Measurements from ENCODE around the gene GYG2.
A peak's percentile ranks its signal among the peaks of the same experiment; 100 is the strongest.
"Not testable (repeated sequence)": the region's sequence is repeated elsewhere in the genome, so short reads cannot be mapped to it uniquely, and the experiment has no call there.

The GYG2 gene

GRCh38 chrX:2796808-2797207 is 31.9 kb upstream of the GYG2 start:
- not testable (repeated sequence) for H3K4me2 ChIP-seq (ENCODE audit: low read length); H3K9ac ChIP-seq (ENCODE audit: low read depth, low read length); H3K36me3 ChIP-seq (ENCODE audit: insufficient read depth, low read length); H3K4me1 ChIP-seq (ENCODE audit: control insufficient read depth, insufficient read depth, low read length); H3K4me3 ChIP-seq (ENCODE audit: low read length); H3K9me3 ChIP-seq (replicated peaks; ENCODE audit: low read length)
- peaks cover 14% of the 10 kb centered on the region for H3K27me3 ChIP-seq (ENCODE audit: control insufficient read depth, insufficient read depth, low read length)

GRCh38 chrX:2799369-2799768 is 29.4 kb upstream of the GYG2 start:
- Histone ChIP-seq H3K4me2 (ENCODE audit: low read length) (no peak overlapping the region), H3K4me3 (ENCODE audit: low read length) (no peak overlapping the region), H3K9ac (ENCODE audit: low read depth, low read length) (no peak overlapping the region), H3K27me3 (ENCODE audit: control insufficient read depth, insufficient read depth, low read length) (no peaks in the 10 kb centered on the region), H3K36me3 (ENCODE audit: insufficient read depth, low read length) (no peaks in the 10 kb centered on the region), H3K4me1 (ENCODE audit: control insufficient read depth, insufficient read depth, low read length) (no peaks in the 10 kb centered on the region), H3K9me3 (replicated peaks; ENCODE audit: low read length) (no peaks in the 10 kb centered on the region)

- H3K9ac ChIP-seq (ENCODE audit: low read depth, low read length); H3K36me3 ChIP-seq (ENCODE audit: insufficient read depth, low read length); H3K27me3 ChIP-seq (ENCODE audit: control insufficient read depth, insufficient read depth, low read length); H3K4me1 ChIP-seq (ENCODE audit: control insufficient read depth, insufficient read depth, low read length); H3K4me2 ChIP-seq (ENCODE audit: low read length); H3K9me3 ChIP-seq (replicated peaks; ENCODE audit: low read length); H3K4me3 ChIP-seq (ENCODE audit: low read length): not testable (repeated sequence)
Measured at GRCh38 chrX:2799980-2800379, 28.8 kb upstream of the GYG2 start.

GRCh38 chrX:2801223-2801622 is 27.5 kb upstream of the GYG2 start:
- H3K4me1 ChIP-seq (ENCODE audit: control insufficient read depth, insufficient read depth, low read length) = peaks cover 10% of the 10 kb centered on the region
- no peaks in the 10 kb centered on the region for H3K27me3 ChIP-seq (ENCODE audit: control insufficient read depth, insufficient read depth, low read length)
- no peaks in the 10 kb centered on the region for H3K9me3 ChIP-seq (replicated peaks; ENCODE audit: low read length)
- no peak overlapping the region for H3K4me3 ChIP-seq (ENCODE audit: low read length)
- no peak overlapping the region for H3K4me2 ChIP-seq (ENCODE audit: low read length)
- H3K9ac ChIP-seq (ENCODE audit: low read depth, low read length) = no peak overlapping the region
- no peaks in the 10 kb centered on the region for H3K36me3 ChIP-seq (ENCODE audit: insufficient read depth, low read length)

- peaks cover 10% of the 10 kb centered on the region for H3K4me1 ChIP-seq (ENCODE audit: control insufficient read depth, insufficient read depth, low read length)
- not testable (repeated sequence) for H3K36me3 ChIP-seq (ENCODE audit: insufficient read depth, low read length); H3K27me3 ChIP-seq (ENCODE audit: control insufficient read depth, insufficient read depth, low read length)
Measured at GRCh38 chrX:2802376-2803090, 26.2 kb upstream of the GYG2 start.

GRCh38 chrX:2803486-2803885 is 25.2 kb upstream of the GYG2 start:
- not testable (repeated sequence) for H3K4me3 ChIP-seq (ENCODE audit: low read length); H3K36me3 ChIP-seq (ENCODE audit: insufficient read depth, low read length); H3K9me3 ChIP-seq (replicated peaks; ENCODE audit: low read length); H3K9ac ChIP-seq (ENCODE audit: low read depth, low read length); H3K4me2 ChIP-seq (ENCODE audit: low read length); H3K27me3 ChIP-seq (ENCODE audit: control insufficient read depth, insufficient read depth, low read length)
- H3K4me1 ChIP-seq (ENCODE audit: control insufficient read depth, insufficient read depth, low read length) = peaks cover 10% of the 10 kb centered on the region

More at GRCh38 chrX:2802376-2803090, 26.2 kb upstream of the GYG2 start:
- not testable (repeated sequence) for H3K9me3 ChIP-seq (replicated peaks; ENCODE audit: low read length); H3K4me3 ChIP-seq (ENCODE audit: low read length); H3K9ac ChIP-seq (ENCODE audit: low read depth, low read length); H3K4me2 ChIP-seq (ENCODE audit: low read length)

GRCh38 chrX:2804106-2804843 is 24.5 kb upstream of the GYG2 start:
- H3K4me1 ChIP-seq (ENCODE audit: control insufficient read depth, insufficient read depth, low read length) = peaks cover 10% of the 10 kb centered on the region
- not testable (repeated sequence) for H3K4me3 ChIP-seq (ENCODE audit: low read length); H3K9ac ChIP-seq (ENCODE audit: low read depth, low read length); H3K9me3 ChIP-seq (replicated peaks; ENCODE audit: low read length); H3K36me3 ChIP-seq (ENCODE audit: insufficient read depth, low read length)
- peak overlapping the region; percentile 50 for H3K4me2 ChIP-seq (ENCODE audit: low read length)
- peaks cover 15% of the 10 kb centered on the region for H3K27me3 ChIP-seq (ENCODE audit: control insufficient read depth, insufficient read depth, low read length)

- peak overlapping the region; percentile 61 for H3K4me2 ChIP-seq (ENCODE audit: low read length)
- H3K4me3 ChIP-seq (ENCODE audit: low read length); H3K9me3 ChIP-seq (replicated peaks; ENCODE audit: low read length); H3K36me3 ChIP-seq (ENCODE audit: insufficient read depth, low read length): not testable (repeated sequence)
- H3K9ac ChIP-seq (ENCODE audit: low read depth, low read length) = peak overlapping the region; percentile 41
- H3K27me3 ChIP-seq (ENCODE audit: control insufficient read depth, insufficient read depth, low read length) = peaks cover 16% of the 10 kb centered on the region
- H3K4me1 ChIP-seq (ENCODE audit: control insufficient read depth, insufficient read depth, low read length) = peaks cover 10% of the 10 kb centered on the region
Measured at GRCh38 chrX:2804858-2805257, 23.9 kb upstream of the GYG2 start.

GRCh38 chrX:2811271-2811670 is 17.5 kb upstream of the GYG2 start:
- Histone ChIP-seq H3K4me1 (ENCODE audit: control insufficient read depth, insufficient read depth, low read length) (peaks cover 13% of the 10 kb centered on the region), H3K4me3 (ENCODE audit: low read length) (no peak overlapping the region), H3K36me3 (ENCODE audit: insufficient read depth, low read length) (no peaks in the 10 kb centered on the region), H3K4me2 (ENCODE audit: low read length) (no peak overlapping the region), H3K9ac (ENCODE audit: low read depth, low read length) (no peak overlapping the region), H3K9me3 (replicated peaks; ENCODE audit: low read length) (no peaks in the 10 kb centered on the region), H3K27me3 (ENCODE audit: control insufficient read depth, insufficient read depth, low read length) (peaks cover 23% of the 10 kb centered on the region)

GRCh38 chrX:2812161-2812907 is 16.4 kb upstream of the GYG2 start:
- Histone ChIP-seq H3K4me3 (ENCODE audit: low read length) (peak overlapping the region; percentile 13), H3K27me3 (ENCODE audit: control insufficient read depth, insufficient read depth, low read length) (peaks cover 27% of the 10 kb centered on the region), H3K4me2 (ENCODE audit: low read length) (peak overlapping the region; percentile 44), H3K9ac (ENCODE audit: low read depth, low read length) (peak overlapping the region; percentile 40), H3K4me1 (ENCODE audit: control insufficient read depth, insufficient read depth, low read length) (peaks cover 13% of the 10 kb centered on the region)
- H3K9me3 ChIP-seq (replicated peaks; ENCODE audit: low read length); H3K36me3 ChIP-seq (ENCODE audit: insufficient read depth, low read length): not testable (repeated sequence)

GRCh38 chrX:2817036-2817435 is 11.7 kb upstream of the GYG2 start:
- no peak overlapping the region for H3K4me2 ChIP-seq (ENCODE audit: low read length)
- no peak overlapping the region for H3K4me3 ChIP-seq (ENCODE audit: low read length)
- H3K36me3 ChIP-seq (ENCODE audit: insufficient read depth, low read length) = no peaks in the 10 kb centered on the region
- H3K9me3 ChIP-seq (replicated peaks; ENCODE audit: low read length) = no peaks in the 10 kb centered on the region
- peaks cover 22% of the 10 kb centered on the region for H3K27me3 ChIP-seq (ENCODE audit: control insufficient read depth, insufficient read depth, low read length)
- H3K9ac ChIP-seq (ENCODE audit: low read depth, low read length) = no peak overlapping the region
- H3K4me1 ChIP-seq (ENCODE audit: control insufficient read depth, insufficient read depth, low read length) = peaks cover 6% of the 10 kb centered on the region

Data from skeletal muscle satellite cell (primary cell).